Activated B cell treated with CpG ODN at 0.5 μM for 24 hours (primary cell): Measurements from ENCODE around the gene DLX5. TPM values are rescaled to one million over a fixed set of nuclear protein-coding genes. Genes with fewer than 3 reads are reported as not detected.

Source experiments
- ATAC-seq: fragments of 200-7000 bp; cut with Tn5 transposase; one replicate; pipeline ENCODE4 v1.10.0; 2021; ENCODE audit warnings: low read depth, mild to moderate bottlenecking, moderate library complexity
- CTCF ChIA-PET: fragments of 350-600 bp; sonication (Branson Sonifier 250); formaldehyde crosslinking; loops from one replicate; lab custom pipeline; 2021; ENCODE audit warnings: antibody characterized with exemption; lab: Charles Lee
- POLR2A ChIA-PET: fragments of 350-600 bp; sonication (Branson Sonifier 250); formaldehyde crosslinking; loops from one replicate; lab custom pipeline; 2021; ENCODE audit warnings: antibody characterized with exemption; lab: Charles Lee
- DNase-seq: peaks from one replicate; pipeline ENCODE4 v3.0.0; 2022
- H3K27ac Mint-ChIP-seq: one replicate; pipeline ENCODE4 v1.8.0; 2020; ENCODE audit warnings: mixed read lengths
- H3K27me3 Mint-ChIP-seq: one replicate; pipeline ENCODE4 v1.8.0; 2021; ENCODE audit warnings: mixed read lengths
- H3K36me3 Mint-ChIP-seq: one replicate; pipeline ENCODE4 v1.8.0; 2021; ENCODE audit warnings: low read depth, mixed read lengths
- H3K4me1 Mint-ChIP-seq: one replicate; pipeline ENCODE4 v1.8.0; 2021; ENCODE audit warnings: mixed read lengths
- H3K4me3 Mint-ChIP-seq: one replicate; pipeline ENCODE4 v1.8.0; 2020; ENCODE audit warnings: mild to moderate bottlenecking, mixed read lengths
- H3K9me3 Mint-ChIP-seq: one replicate; pipeline ENCODE4 v1.8.0; 2020; ENCODE audit warnings: mixed read lengths
- intact Hi-C: fragments of 100-400 bp; cut with micrococcal nuclease; formaldehyde crosslinking; loops from one replicate; pipeline ENCODE4 v1.15.1; 2024
- total RNA-seq: library from RNA; stranded (reverse); gene quantifications from 2 replicates; pipeline ENCODE4 v1.2.3, GENCODE V29; 2022
- TF ChIP-seq, protein P1 (sequence below): fragments of 200-600 bp; IDR thresholded peaks from one replicate; pipeline ENCODE4 v1.8.0; 2022; ENCODE audit warnings: antibody characterized with exemption, mild to moderate bottlenecking

DLX5 gene
- total RNA-seq, 1 donor from 2014 or later: not detected

- Mint-ChIP-seq H3K27me3 (peaks cover 82% of the 10 kb centered on the region), H3K4me1 (peaks cover 8% of the 10 kb centered on the region), H3K27ac (no peak overlapping the region), H3K9me3 (no peaks in the 10 kb centered on the region), H3K36me3 (no peaks in the 10 kb centered on the region), H3K4me3 (no peak overlapping the region)
- ATAC-seq: no peak
- POLR2A ChIA-PET: no interaction called here
- TF ChIP-seq, protein P1, sequence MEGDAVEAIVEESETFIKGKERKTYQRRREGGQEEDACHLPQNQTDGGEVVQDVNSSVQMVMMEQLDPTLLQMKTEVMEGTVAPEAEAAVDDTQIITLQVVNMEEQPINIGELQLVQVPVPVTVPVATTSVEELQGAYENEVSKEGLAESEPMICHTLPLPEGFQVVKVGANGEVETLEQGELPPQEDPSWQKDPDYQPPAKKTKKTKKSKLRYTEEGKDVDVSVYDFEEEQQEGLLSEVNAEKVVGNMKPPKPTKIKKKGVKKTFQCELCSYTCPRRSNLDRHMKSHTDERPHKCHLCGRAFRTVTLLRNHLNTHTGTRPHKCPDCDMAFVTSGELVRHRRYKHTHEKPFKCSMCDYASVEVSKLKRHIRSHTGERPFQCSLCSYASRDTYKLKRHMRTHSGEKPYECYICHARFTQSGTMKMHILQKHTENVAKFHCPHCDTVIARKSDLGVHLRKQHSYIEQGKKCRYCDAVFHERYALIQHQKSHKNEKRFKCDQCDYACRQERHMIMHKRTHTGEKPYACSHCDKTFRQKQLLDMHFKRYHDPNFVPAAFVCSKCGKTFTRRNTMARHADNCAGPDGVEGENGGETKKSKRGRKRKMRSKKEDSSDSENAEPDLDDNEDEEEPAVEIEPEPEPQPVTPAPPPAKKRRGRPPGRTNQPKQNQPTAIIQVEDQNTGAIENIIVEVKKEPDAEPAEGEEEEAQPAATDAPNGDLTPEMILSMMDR: no peak
- no peak for DNase-seq
- intact Hi-C loops: no loop called here
- CTCF ChIA-PET: interaction anchor here (0.7 to 1.6 kb wide), 2 partner anchors 9 to 10 kb away, joined by 3 read pairs; no protein-coding TSS in a partner anchor
Measured at GRCh38 chr7:97017192-97018125, 7.2 kb downstream of the DLX5 start.

DNA sequence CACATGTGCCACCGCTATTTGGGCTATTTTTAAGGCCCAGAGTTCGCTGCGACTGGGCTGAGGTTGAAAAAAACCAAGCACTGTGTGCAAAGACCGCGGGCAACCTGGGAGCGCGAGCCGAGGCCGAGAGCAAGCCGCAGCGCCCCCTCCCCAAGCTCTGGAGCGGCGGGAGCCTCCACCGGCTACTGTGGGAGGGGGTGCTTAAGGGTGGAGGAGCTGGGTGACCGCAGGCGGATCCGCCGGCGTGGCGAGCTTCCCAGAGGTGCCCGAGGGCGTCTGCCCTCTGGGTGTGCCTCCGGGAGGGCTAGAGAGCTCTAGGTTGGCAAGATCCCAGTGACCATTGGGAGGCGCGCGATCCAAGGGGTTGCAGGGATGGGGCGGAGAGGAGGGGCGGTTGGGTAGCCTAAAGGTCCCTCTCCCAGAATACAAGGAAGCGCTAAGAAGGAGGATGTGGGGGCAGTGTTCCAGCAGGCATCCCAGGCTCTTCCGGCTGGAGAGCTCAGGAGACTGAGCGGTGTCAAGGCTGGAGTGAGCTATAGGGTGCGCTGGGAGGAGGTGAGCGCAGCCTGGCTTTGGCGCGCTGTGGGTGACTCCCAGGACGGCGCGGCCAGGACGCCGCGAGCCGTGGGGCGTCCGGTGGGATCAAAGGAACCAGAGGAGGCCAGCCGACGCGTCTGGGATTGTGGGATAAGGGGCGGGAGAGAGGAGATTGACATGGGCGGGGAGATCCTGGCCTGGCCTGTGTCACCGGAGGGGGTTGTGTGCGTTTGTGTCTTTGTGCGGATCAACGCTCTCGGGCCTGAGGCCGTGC lies 8.0 kb downstream of the DLX5 start:
- Mint-ChIP-seq H3K27me3 (peaks cover 81% of the 10 kb centered on the region), H3K36me3 (no peaks in the 10 kb centered on the region), H3K4me3 (no peak overlapping the region), H3K9me3 (no peaks in the 10 kb centered on the region), H3K27ac (no peak overlapping the region), H3K4me1 (peaks cover 3% of the 10 kb centered on the region)
- ChIA-PET POLR2A (no interaction called here), CTCF (interaction anchor here (1.6 kb wide), 1 partner anchor 10 kb away, joined by 3 read pairs; no protein-coding TSS in a partner anchor)
- intact Hi-C loops: no loop called here
- TF ChIP-seq, protein P1: no peak
- ATAC-seq (no peak), DNase-seq (no peak)

DNA sequence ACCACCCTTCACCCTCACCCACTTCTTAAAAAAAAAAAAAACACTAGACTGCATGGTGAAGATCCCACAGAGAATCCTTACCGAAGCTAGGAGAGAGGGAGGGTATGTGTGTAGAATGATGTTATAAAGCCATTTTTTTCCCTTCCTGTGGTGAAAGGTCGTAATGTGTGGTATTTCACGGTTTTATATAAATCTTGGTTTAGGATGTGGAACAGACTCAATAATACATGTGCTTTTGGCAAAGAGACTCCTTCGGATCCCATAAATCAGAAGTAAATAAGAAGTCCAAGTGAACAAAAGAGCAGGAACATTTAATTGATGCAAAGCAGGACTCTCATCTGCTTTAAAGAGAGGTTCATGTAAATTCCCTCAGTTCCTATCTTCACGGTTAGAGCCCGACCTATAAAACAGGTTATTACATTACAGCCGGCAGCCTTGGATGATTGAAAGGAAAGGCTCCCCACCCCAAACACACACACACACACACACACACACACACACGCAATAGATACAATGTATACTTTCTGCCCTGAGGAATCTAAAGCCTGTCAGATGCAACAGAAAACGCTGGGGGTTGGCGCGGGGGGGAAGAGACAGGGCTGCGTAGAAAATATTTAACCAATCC lies 8.8 kb downstream of the DLX5 start:
- peaks cover 85% of the 10 kb centered on the region for H3K27me3 Mint-ChIP-seq
- H3K9me3 Mint-ChIP-seq: no peaks in the 10 kb centered on the region
- ChIA-PET POLR2A (interaction anchor here (0.6 kb wide), 1 partner anchor 1169 kb away, joined by 4 read pairs; no protein-coding TSS in a partner anchor), CTCF (interaction anchor here (1.6 kb wide), 1 partner anchor 11 kb away, joined by 3 read pairs; no protein-coding TSS in a partner anchor)
- no peaks in the 10 kb centered on the region for H3K36me3 Mint-ChIP-seq
- H3K4me3 Mint-ChIP-seq: no peak overlapping the region
- ATAC-seq (no peak), DNase-seq (no peak)
- peaks cover 3% of the 10 kb centered on the region for H3K4me1 Mint-ChIP-seq
- TF ChIP-seq, protein P1: no peak
- no peak overlapping the region for H3K27ac Mint-ChIP-seq
- intact Hi-C loops: no loop called here

GRCh38 chr7:97015279-97015678 lies 9.4 kb downstream of the DLX5 start:
- TF ChIP-seq, protein P1: no peak
- H3K4me3 Mint-ChIP-seq: no peak overlapping the region
- peaks cover 80% of the 10 kb centered on the region for H3K27me3 Mint-ChIP-seq
- H3K27ac Mint-ChIP-seq: no peak overlapping the region
- DNase-seq: no peak
- CTCF ChIA-PET: interaction anchor here (1.6 kb wide), 1 partner anchor 11 kb away, joined by 3 read pairs; no protein-coding TSS in a partner anchor
- H3K9me3 Mint-ChIP-seq: no peaks in the 10 kb centered on the region
- POLR2A ChIA-PET: interaction anchor here (0.6 kb wide), 1 partner anchor 1168 kb away, joined by 4 read pairs; no protein-coding TSS in a partner anchor
- intact Hi-C loops: no loop called here
- H3K4me1 Mint-ChIP-seq: no peaks in the 10 kb centered on the region
- ATAC-seq: no peak
- H3K36me3 Mint-ChIP-seq: no peaks in the 10 kb centered on the region
